Peyer's patch (tissue), 4 donors: ENCODE results near the gene NCBP2.

ENCODE experiments used
- CTCF ChIP-seq, 6 experiments: fragments of 450-650 bp in 4 of 6; fragments of 200-600 bp in 2 of 6; sonication (generic) in 1 of 6; IDR thresholded peaks; one replicate each; pipeline ENCODE4 v1.5.1; 2017 to 2019; ENCODE audit warnings: antibody characterized with exemption in 6 of 6, mild to moderate bottlenecking in 3 of 6, moderate library complexity in 1 of 6
- POLR2A ChIP-seq, 2 donors: fragments of 450-650 bp; IDR thresholded peaks; one replicate each; pipeline ENCODE4 v1.5.1; 2017; ENCODE audit warnings: antibody characterized with exemption in 2 of 2, mild to moderate bottlenecking in 2 of 2, moderate library complexity in 2 of 2

DNA sequence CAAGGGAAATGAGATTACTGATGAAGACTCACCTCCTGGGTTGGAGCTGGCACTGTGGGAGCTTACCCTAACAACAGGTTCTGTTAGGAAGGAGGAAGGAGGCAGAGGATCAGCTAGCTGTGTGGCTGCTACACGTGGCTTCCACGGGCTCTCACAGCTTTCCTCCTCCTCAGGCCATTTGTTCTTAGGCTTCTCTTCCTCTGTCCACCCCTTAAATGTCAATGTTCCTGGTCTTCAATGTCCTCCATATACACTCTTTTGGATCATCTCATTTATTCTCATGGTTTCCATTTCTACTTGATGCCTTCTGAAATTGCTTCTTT, 21.3 kb upstream of the NCBP2 start:
- TF ChIP-seq CTCF (IDR thresholded peaks at IDR 0.05) (no peak), POLR2A (IDR thresholded peaks at IDR 0.05) (no peak)
